Measurements from ENCODE around the gene LYST. TPM values are rescaled to one million over a fixed set of nuclear protein-coding genes. Genes with fewer than 3 reads are reported as not detected.
A peak's percentile ranks its signal among the peaks of the same experiment; 100 is the strongest.
"Not testable (repeated sequence)": the region's sequence is repeated elsewhere in the genome, so short reads cannot be mapped to it uniquely, and the experiment has no call there.

The LYST gene
- total and polyA plus RNA-seq, 10 of the 15 experiments (the other 5 are each of a cell fraction or from before 2014, with no cell fraction given), result 3.3 to 28.1 (median 5.6) TPM

- RAD21 ChIA-PET (ENCODE audit: unreplicated experiment); H3K4me2 ChIP-seq (ENCODE audit: control insufficient read depth, insufficient read depth); H3K9ac ChIP-seq (ENCODE audit: control insufficient read depth, insufficient read depth, low read length); H4K20me1 ChIP-seq (ENCODE audit: control insufficient read depth, insufficient read depth); FAIRE-seq; H3K9me3 ChIP-seq (replicated peaks; ENCODE audit: control insufficient read depth, insufficient read depth, low read length); ATAC-seq; H3K4me1 ChIP-seq (ENCODE audit: control insufficient read depth, insufficient read depth, low read length); H3K27ac ChIP-seq (ENCODE audit: control insufficient read depth, insufficient read depth); H3K79me2 ChIP-seq (ENCODE audit: control insufficient read depth, insufficient read depth, low read length); H2AFZ ChIP-seq (ENCODE audit: control insufficient read depth, low read depth, low read length); in situ Hi-C loops (cut with MboI); BruUV-seq (replicated peaks); intact Hi-C loops (cut with micrococcal nuclease; ENCODE audit: unreplicated experiment); H3K4me3 ChIP-seq; DNase-seq (ENCODE audit: low read depth, low spot score); H3K27me3 ChIP-seq (replicated peaks in 1 of 2; ENCODE audit: control insufficient read depth in 2 of 2, insufficient read depth in 2 of 2, low read length in 1 of 2); H3K36me3 ChIP-seq (ENCODE audit: control insufficient read depth in 2 of 2, insufficient read depth in 2 of 2, low read length in 1 of 2): not testable (repeated sequence)
- ChIA-PET POLR2A (interaction anchor here (0.6 to 1.5 kb wide), 2 partner anchors 40 to 197 kb away, joined by 4 to 6 read pairs; no protein-coding TSS in a partner anchor), CTCF (interaction anchor here (0.6 to 2.6 kb wide), 5 partner anchors 23 to 1295 kb away, joined by 3 to 16 read pairs (median 4); no protein-coding TSS in a partner anchor), SMC1A (ENCODE audit: uncharacterized antibody, unreplicated experiment) (interaction anchor here (0.6 to 1.5 kb wide), 3 partner anchors 29 to 88 kb away, joined by 4 to 6 read pairs (median 5); no protein-coding TSS in a partner anchor)
- 83% methylated on average over 3 of the region's 3 CpGs for WGBS (ENCODE audit: insufficient coverage, insufficient replicate concordance, low lambda C conversion rate, missing lambda C conversion rate)
These were observed 112.5 kb downstream of the LYST start for GRCh38 chr1:235754186-235754585.

- ATAC-seq (peak; percentile 45), FAIRE-seq (no peak), DNase-seq (ENCODE audit: low read depth, low spot score) (no peak)
- H3K4me1 ChIP-seq (ENCODE audit: control insufficient read depth, insufficient read depth, low read length), result no peaks in the 10 kb centered on the region
- BruUV-seq (replicated peaks), result no TSS peak
- ChIA-PET RAD21 (ENCODE audit: unreplicated experiment) (interaction anchor here (2.5 kb wide), 1 partner anchor 94 kb away, joined by 8 read pairs; no protein-coding TSS in a partner anchor), SMC1A (ENCODE audit: uncharacterized antibody, unreplicated experiment) (interaction anchor here (0.6 to 1.5 kb wide), 6 partner anchors 13 to 222 kb away, joined by 3 to 4 read pairs (median 3); no protein-coding TSS in a partner anchor), POLR2A (no interaction called here), CTCF (interaction anchor here (0.6 to 5.1 kb wide), 8 partner anchors 9 to 225 kb away, joined by 3 to 23 read pairs (median 4); no protein-coding TSS in a partner anchor)
- intact Hi-C loops (cut with micrococcal nuclease; ENCODE audit: unreplicated experiment) (no loop called here), in situ Hi-C loops (cut with MboI) (no loop called here)
- H3K9ac ChIP-seq (ENCODE audit: control insufficient read depth, insufficient read depth, low read length), result no peak overlapping the region
- no peak overlapping the region for H3K27ac ChIP-seq (ENCODE audit: control insufficient read depth, insufficient read depth)
- H3K4me3 ChIP-seq, result no peak overlapping the region
- no peak overlapping the region for H2AFZ ChIP-seq (ENCODE audit: control insufficient read depth, low read depth, low read length)
- no peaks in the 10 kb centered on the region for H3K9me3 ChIP-seq (replicated peaks; ENCODE audit: control insufficient read depth, insufficient read depth, low read length)
- H3K4me2 ChIP-seq (ENCODE audit: control insufficient read depth, insufficient read depth), result no peak overlapping the region
- no peaks in the 10 kb centered on the region for H3K36me3 ChIP-seq (ENCODE audit: control insufficient read depth in 2 of 2, insufficient read depth in 2 of 2, low read length in 1 of 2)
- H4K20me1 ChIP-seq (ENCODE audit: control insufficient read depth, insufficient read depth), result no peaks in the 10 kb centered on the region
- H3K79me2 ChIP-seq (ENCODE audit: control insufficient read depth, insufficient read depth, low read length), result no peaks in the 10 kb centered on the region
- 96% methylated on average over 1 of the region's 1 CpG for WGBS (ENCODE audit: insufficient coverage, insufficient replicate concordance, low lambda C conversion rate, missing lambda C conversion rate)
- no peaks in the 10 kb centered on the region for H3K27me3 ChIP-seq (replicated peaks in 1 of 2; ENCODE audit: control insufficient read depth in 2 of 2, insufficient read depth in 2 of 2, low read length in 1 of 2)
- TF ChIP-seq E4F1 (IDR thresholded peaks at IDR 0.05; ENCODE audit: borderline replicate concordance, partially characterized antibody), result no peak
- TF ChIP-seq CBX3 (IDR thresholded peaks at IDR 0.05; ENCODE audit: borderline replicate concordance, low read depth), result no peak
- no peak for TF ChIP-seq BCLAF1 (IDR thresholded peaks at IDR 0.05)
- no peak for TF ChIP-seq CREM (IDR thresholded peaks at IDR 0.05; ENCODE audit: low read depth)
- TF ChIP-seq EGR1 (IDR thresholded peaks at IDR 0.05; ENCODE audit: borderline replicate concordance in 1 of 2, low read depth in 2 of 2, low read length in 2 of 2), result no peak
- TF ChIP-seq E2F4 (IDR thresholded peaks at IDR 0.05; ENCODE audit: low read depth, low read length), result no peak
These were observed 116.9 kb downstream of the LYST start for GRCh38 chr1:235749755-235750300.
